HK-2 (cell line): ENCODE results near the gene NTPCR.
"Not testable (repeated sequence)": the region's sequence is repeated elsewhere in the genome, so short reads cannot be mapped to it uniquely, and the experiment has no call there.

Experiments
- DNase-seq: peaks from one replicate; pipeline ENCODE4 v3.0.0-alpha.2; 2018; ENCODE audit not compliant: unreplicated experiment

The NTPCR gene

DNA sequence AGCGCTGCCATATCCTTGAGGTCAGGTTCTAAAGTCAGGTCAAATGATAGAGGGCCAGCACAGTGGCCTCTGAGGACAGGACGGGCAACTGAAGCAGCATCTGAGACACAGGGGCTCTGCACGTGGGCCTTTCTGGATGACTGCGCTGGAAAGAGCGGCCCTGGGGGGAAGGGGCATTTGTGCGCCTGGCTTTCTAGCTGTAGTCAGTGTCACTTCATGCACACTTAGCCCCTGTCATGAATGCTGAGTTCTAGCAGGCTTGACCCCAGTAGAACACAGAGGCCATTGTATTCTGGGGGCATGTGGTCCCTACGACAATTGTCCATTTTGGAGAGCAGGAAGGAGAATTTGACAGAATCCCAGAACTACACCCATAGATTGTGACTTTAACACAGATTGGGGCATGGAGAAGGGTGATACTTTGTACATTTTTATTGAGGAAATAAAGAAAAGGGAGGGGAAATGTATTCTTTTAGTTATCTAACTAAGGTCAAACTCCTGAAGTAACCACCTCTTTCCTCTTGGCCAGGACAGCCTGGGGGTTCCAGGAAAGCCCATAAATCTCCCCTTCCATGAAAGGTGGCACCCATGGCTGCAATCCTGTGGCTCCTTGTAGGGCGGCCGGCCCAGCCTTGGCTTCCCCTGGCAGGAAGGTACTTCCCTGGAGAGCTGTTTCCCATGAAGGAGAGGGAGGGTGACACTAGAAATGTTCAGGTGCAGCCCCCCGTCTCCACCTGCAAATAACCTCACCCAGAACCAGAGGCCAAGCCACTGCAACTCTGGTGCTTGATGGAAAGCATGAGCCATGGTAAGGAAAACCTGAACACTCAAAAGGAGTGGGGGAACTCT, 34.4 kb downstream of the NTPCR start:
- no peak for DNase-seq

- no peak for DNase-seq
Measured at GRCh38 chr1:232985882-232986526, 35.6 kb downstream of the NTPCR start.

DNA sequence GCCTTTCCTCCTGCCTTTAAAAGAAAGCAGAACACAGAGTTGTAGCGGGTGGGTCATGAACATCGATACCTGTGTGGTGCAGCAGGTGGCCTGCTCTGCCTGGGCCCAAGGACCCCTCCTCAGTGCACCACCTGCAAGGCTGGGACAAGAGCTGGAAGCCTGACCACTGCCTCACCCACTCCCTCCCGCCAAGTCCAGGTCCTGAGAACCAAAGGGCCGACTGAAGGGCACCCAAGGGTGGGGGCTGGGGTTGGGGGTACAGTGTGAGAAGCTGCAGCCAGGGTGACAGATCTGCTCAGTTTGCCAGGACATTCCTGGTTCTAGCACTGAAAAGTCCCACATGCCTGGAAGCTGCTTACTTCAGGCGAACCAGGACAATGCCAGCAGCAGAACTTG, 36.1 kb downstream of the NTPCR start:
- no peak for DNase-seq

DNA sequence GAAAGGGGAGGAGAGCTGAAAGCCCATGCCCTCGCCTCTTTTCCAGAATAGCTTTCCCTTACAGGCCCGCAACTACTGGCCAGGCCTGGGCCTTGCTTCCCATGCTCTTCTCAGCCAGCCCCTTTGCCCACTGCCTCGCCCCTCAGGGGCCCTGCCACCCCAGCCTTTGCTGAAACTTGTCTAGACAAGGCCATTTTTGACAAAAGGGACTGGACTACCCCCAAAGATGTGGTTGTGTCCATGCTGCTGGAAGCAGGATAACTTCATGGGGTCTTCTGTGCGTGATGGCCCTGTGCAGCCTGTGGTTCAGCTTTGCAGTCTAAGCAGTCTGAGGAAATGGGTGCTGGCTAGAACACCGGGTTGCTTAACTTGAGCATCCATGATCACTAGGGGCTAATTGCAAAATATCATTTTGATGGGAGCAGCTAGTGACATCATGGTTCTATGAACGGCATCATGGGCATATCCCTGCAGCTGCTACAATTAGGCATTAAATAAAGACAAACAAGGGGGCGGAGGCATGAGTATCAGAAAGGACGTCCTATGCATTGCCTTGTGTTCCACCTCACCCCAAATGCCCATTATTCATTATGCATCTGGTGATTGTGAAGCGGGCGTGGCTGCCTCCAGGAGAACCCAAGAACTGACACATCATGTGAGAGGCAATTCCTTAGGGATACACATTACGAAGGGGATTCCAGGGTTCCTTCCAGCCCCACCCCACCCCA, 36.8 kb downstream of the NTPCR start:
- no peak for DNase-seq

DNA sequence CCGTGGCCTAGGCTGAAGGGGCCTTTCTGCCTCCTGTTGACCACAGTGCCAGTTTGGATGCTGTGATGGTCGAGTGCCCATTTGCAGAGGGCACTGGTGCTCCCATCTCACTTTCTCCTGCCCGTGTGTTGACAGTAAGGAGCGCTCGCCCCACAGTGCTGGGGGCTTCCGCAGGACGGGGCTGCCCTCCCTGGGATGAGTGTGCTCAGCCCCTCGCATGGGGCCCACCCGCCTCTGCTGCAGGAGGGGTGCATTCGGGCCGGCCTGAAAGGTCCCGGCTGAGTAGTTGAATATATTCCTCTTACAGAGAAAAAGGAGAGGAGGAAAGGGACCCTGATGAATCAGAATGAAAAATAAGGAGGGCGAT, 37.3 kb downstream of the NTPCR start:
- no peak for DNase-seq

DNA sequence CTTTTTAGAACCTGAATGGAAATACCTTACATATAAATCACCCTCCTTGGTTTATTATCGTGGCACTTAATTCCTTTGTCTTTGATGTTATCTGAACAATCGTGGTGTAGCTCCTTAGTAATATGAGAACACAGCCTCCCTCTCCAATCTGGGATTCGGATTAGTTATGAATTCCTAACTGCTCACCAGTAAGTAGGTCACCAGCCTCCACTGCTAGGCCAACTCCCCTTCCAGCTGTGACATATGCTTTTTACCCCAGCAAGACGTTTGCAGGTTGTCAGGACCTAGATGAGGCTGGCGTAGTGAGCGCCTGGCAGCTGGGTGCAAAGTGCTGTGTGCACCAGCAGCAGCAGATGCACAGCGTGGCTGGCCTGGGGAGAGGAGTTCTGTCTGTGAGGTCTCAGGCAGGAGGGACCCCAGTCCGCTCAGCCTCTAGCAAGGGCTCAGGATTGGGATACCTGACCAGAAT, 38.2 kb downstream of the NTPCR start:
- DNase-seq: no peak

DNA sequence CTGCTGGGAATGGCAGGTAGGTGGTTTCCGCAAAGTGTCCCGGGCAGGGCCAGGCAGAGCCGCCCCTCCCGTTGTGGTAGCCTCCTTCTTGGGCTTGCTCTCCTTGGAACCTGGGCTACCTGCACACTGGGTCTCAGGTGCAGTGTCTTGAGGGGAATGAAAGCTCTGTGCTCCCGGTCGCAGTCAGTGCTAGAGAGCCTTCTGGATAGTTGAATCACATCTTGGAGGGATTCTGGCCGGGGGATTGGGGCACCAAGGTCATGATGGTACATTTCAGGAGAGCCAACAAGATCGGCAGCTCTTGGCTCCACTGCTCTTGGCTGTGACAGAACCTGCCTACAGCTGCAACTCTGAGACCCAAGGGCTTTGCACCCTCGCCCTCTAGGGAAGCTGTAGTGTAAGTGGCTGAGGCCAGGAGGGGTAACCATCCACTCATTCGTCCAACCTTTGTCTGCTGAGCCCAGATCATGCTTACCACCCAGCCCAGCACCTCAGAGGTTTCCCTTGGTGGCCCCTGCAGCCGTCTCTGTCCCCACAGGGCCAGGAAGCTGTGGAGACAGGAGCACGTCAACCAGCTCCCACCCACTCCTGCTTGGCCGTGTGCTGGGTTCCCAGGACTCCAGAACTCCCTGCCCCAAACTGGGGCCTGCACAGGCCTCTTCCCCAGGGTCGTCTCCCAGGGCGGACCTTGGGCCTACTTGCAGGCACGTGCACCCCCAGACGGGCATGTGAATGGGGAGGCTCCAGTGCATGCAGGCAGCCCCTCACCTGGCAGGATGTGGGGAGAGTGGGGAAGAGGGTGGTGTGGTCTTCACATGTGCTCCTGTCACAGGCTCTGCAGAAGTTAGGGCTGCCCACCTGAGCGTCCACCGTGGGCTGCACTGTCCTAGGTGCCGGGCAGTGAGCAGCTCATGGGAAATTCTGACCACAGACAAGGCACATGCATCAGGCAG, 40.0 kb downstream of the NTPCR start:
- DNase-seq: no peak

DNA sequence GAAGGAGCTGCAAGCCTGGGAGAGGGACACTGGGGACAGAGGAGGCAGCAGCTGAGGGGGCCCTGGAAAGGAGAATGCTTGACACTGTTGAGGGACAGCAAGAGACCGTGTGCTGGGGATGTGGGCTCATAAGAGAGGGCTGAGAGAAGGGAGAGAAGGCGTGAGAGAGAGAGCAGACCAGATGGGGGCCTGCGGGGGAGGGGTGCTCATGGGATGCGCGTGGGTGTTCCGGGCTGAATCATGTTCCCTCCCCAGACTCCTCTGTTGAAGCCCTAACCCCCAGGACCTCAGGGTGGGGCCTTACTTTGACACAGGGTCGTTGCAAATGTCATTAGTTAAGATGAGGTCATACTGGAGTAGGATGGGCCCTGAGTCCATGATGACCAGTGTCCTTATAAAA, 40.8 kb downstream of the NTPCR start:
- DNase-seq: no peak

DNA sequence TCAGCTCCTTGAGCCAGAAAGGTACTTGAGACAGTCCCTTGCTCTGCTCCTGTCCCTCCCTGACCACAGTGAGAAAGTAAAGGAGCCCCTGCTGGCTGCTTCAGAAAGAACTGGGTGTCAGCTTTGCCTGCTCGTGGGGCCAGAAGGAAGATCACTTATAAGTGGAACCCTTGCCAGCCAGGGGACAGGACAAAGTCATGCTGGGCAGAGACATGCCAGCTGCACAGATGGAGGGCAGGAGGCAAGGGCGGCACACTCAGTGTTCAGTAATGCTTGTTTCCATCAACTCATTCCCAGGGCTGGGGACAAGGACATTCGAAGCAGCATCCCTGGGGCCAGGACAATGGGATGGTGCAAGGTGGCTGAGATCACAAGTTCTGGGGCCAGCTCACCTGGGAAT, 41.8 kb downstream of the NTPCR start:
- no peak for DNase-seq

DNA sequence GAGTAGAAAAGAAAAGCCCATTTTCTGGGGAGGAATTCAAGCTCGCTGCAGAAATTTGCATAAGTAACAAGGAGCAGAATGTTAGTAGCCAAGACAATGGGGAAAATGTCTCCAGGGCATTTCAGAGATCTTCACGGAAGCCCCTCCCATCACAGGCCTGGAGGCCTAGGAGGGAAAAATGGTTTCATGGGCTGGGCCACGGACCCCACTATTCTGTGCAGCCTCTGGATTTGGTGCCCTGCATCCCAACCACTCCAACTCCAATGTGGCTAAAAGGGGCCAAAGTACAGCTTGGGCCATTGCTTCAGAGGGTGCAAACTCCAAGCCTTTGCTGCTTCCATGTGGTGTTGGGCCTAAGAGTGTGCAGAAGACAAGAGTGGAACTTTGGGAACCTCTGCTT, 43.1 kb downstream of the NTPCR start:
- no peak for DNase-seq

DNA sequence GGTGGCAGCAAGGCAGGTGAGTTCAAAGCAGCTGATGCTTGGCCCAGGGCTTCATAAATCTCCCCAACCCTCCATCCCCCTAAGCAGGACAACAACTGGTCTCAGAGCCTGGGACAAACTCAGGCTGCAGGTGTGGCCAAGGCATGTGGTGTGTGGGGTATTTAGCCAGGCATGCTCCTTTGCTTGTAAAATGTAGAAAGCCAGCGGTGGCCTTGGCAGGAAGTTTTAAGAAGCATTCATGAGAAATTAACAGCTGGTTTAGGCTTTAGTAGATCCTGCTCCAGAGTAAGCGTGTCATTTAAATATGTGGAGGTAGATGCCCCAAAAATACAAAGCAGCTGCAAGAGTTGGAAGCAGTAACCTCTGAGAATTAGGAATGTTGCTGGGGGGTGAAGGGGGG, 44.8 kb downstream of the NTPCR start:
- no peak for DNase-seq

GRCh38 chr1:232996143-232996542, 45.7 kb downstream of the NTPCR start:
- DNase-seq: no peak

DNA sequence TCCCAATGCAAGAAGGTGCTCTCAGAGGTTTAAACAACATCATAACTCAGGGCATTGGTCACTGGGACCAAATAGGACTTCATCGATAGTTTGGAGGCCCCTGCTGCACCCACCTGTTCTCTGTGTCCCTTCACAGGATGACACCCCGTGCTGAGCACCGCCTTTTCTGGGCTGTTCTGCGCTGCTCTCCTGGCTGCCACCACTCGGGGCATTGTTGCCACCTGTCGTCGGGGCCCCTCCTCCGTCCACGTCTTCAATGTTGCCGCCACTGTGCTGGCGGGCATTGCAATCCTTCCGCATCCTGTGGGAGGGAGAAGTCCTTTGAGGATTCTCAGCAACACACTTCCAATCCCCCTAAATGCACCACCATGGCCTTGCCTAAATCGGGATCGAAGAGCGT, 47.7 kb downstream of the NTPCR start:
- no peak for DNase-seq

DNA sequence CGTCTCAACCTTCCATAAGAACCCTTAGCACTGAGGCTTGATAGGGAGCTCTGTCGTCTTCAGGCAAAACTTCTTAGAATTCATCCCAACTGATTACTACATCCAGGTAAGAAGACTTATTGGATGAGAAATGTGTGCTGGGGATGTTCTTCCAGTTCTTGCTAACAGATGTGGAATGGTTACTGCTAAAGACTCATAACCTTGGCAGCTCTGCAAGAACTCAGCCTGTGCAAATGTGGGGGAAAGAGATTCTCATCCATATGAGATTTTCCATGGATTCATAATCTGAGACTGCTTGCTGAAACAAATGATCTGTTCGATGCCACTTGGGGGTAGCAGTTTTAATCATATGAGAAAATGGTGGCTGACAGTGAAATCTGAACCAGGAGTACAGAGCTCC, 48.2 kb downstream of the NTPCR start:
- no peak for DNase-seq

DNA sequence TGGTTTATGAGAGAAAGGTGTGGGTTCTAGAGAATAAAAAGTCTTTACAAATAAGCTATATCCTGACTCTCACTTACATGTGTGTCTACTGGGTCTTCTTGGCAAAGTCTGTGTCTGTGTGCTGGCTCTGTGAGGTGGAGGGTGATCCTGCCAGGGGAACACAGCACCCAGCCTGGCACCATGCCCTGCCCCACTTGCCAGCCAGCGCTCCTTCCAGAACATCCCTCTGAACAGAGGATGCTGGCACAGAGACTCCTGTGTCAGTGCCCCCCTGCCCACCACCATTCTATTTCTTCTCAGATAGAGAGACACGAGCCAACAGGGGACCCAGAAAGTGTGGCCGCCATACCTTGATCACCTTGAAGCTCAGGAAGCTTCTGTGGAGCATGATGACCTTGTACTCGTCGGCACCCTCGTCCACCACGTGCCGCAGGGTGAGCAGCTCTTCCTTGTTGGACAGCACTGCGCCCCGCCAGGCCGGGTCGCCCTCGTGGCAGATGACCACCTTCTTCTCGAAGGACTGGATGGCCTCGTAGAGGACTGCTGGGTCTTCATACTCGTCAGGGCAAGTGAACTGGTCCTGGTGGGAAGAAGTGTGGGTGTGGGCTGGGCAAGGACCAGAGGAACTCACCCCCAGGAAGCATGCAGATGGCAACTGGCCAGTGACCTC, 49.7 kb downstream of the NTPCR start:
- DNase-seq: no peak

DNA sequence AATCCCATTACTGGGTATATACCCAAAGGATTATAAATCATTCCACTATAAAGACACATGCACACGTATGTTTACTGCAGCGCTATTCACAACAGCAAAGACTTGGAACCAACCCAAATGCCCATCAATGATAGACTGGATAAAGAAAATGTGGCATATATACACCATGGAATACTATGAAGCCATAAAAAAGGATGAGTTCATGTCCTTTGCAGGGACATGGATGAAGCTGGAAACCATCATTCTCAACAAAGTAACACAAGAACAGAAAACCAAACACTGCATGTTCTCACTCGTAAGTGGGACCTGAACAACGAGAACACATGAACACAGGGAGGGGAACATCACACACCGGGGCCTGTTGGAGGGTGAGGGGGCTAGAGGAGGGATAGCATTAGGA, 53.2 kb downstream of the NTPCR start:
- DNase-seq: not testable (repeated sequence)

GRCh38 chr1:233004451-233004850, 54.0 kb downstream of the NTPCR start:
- no peak for DNase-seq

DNA sequence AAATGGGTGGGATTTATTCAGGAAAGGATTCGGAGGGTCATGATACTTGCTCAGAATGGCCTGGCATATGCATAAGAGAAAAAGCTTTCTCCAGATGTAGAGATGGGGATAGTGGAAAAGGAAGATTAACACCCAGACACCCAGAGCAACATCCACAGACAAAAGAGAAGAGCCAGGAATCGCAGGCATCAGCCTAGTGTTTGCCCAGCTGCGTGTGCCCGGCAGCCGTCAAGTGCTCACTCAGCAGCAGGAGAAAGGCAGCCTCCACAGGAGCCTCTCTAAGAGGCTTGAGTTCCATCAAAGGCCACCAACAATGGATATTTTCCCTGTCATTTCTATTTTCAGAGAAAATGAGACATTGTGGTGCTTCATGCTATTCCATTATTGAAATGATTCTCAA, 54.7 kb downstream of the NTPCR start:
- no peak for DNase-seq

DNA sequence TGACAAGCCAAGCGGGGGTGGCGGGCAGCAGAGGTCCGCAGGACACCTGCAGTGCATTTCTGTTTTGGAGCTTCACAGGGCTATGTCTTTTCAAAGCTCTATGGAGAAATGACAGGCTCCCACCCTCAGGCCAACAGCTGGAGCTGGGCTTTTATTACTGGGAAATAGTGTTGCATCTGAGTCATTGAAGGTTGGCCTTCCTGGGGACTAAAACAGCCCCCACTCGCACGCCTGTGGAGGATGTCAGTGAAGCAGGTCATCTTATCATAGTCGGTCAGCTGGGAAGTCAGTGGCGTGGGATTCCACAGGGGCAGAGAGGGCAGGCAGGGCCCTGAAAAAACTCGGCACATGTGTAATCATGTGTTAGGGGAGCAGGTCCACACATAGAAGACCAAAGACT, 55.3 kb downstream of the NTPCR start:
- DNase-seq: no peak

GRCh38 chr1:233006108-233006507, 55.7 kb downstream of the NTPCR start:
- DNase-seq: no peak

GRCh38 chr1:233006541-233006973, 56.1 kb downstream of the NTPCR start:
- DNase-seq: no peak
